ENCODE measurements around the gene DEPP1. TPM values are rescaled to one million over a fixed set of nuclear protein-coding genes. Genes with fewer than 3 reads are reported as not detected.

Gene DEPP1
- total and polyA plus RNA-seq, 10 of the 15 experiments (the other 5 are each of a cell fraction or from before 2014, with no cell fraction given), result 1.7 to 12.1 (median 7.3) TPM

DNA sequence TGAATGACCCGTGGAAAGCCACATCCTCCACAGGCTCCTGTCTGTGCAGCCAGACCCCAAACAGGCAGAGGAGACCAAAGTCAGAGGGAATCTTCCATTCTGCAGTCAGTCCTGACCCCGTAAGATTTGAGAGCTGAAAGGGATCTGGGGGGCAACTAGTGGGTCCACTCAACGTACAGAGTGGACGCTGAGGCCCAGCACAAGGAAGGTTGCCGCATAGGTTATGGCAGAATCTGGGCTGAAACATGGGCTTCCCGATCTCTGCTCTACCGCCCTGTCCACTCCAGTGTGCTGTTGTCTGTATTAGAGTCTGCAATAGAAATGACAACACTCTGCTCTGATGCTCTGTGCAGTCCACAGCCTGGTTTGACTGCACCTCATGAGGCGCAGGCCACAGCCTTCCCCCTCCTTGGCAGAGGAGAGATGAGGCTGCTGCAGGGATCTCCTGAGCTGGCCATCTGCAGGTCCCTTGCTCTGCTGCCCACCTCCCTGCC, 14.2 kb upstream of the DEPP1 start (continued):
- no peak for TF ChIP-seq SREBF2 (IDR thresholded peaks at IDR 0.05; ENCODE audit: low read length)
- TF ChIP-seq IRF4 (IDR thresholded peaks at IDR 0.05; ENCODE audit: low read depth, low read length), result no peak
- TF ChIP-seq SIX5 (IDR thresholded peaks at IDR 0.05; ENCODE audit: low read depth, low read length, severe bottlenecking), result no peak
- TF ChIP-seq, protein P1, sequence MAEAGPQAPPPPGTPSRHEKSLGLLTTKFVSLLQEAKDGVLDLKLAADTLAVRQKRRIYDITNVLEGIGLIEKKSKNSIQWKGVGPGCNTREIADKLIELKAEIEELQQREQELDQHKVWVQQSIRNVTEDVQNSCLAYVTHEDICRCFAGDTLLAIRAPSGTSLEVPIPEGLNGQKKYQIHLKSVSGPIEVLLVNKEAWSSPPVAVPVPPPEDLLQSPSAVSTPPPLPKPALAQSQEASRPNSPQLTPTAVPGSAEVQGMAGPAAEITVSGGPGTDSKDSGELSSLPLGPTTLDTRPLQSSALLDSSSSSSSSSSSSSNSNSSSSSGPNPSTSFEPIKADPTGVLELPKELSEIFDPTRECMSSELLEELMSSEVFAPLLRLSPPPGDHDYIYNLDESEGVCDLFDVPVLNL (IDR thresholded peaks at IDR 0.05; ENCODE audit: low read depth, low read length), result no peak

DNA sequence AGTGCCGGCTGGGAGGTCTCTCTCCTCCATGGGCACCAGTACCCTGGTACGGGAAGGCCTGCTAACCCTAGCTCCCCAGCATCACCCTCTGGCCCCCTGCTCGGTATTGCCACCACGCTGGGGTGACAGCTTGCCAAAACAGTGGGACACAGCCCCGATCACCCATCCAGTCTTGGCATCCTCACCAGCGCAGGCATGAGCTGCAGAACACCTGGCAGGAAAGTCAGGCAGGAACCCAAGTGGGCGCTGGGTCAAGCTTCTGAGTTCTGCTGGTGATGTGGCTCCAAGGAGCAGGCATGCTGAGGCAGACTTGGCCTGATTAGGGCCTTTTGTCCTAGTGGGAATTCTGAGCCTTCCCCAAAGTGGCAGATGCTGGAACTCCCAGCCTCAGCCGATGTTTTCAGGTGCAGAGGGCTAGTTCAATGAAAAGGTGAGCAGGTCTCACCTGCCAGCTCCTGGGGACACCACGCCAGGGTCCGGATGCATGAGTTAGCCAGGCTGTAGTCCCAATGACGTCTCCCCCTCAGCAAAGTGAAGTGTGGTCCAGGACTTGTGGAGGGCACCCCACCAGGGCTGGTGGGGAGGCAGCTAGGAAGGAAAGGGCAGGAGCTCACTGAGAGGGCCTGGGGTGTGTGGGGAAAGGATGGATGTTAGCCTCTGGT, 13.6 kb upstream of the DEPP1 start:
- Histone ChIP-seq H3K4me1 (ENCODE audit: control insufficient read depth, insufficient read depth, low read length) (peaks cover 6% of the 10 kb centered on the region), H3K9ac (ENCODE audit: control insufficient read depth, insufficient read depth, low read length) (no peak overlapping the region), H3K79me2 (ENCODE audit: control insufficient read depth, insufficient read depth, low read length) (no peaks in the 10 kb centered on the region), H4K20me1 (ENCODE audit: control insufficient read depth, insufficient read depth) (no peaks in the 10 kb centered on the region), H3K9me3 (replicated peaks; ENCODE audit: control insufficient read depth, insufficient read depth, low read length) (no peaks in the 10 kb centered on the region), H3K27me3 (replicated peaks in 1 of 2; ENCODE audit: control insufficient read depth in 2 of 2, insufficient read depth in 2 of 2, low read length in 1 of 2) (no peaks in the 10 kb centered on the region), H3K27ac (ENCODE audit: control insufficient read depth, insufficient read depth) (no peak overlapping the region), H3K36me3 (ENCODE audit: control insufficient read depth in 2 of 2, insufficient read depth in 2 of 2, low read length in 1 of 2) (peaks cover 0 to 1% of the 10 kb centered on the region in 2 experiments; a peak in 2 of 4 replicates), H2AFZ (ENCODE audit: control insufficient read depth, low read depth, low read length) (no peak overlapping the region), H3K4me3 (no peak overlapping the region), H3K4me2 (ENCODE audit: control insufficient read depth, insufficient read depth) (no peak overlapping the region)
- CTCF ChIA-PET, result interaction anchor here (0.9 to 1.0 kb wide), 2 partner anchors 9 to 11 kb away, joined by 4 read pairs; partner anchors contain the start of gene ZNF22
- ATAC-seq (no peak), FAIRE-seq (no peak), DNase-seq (ENCODE audit: low read depth, low spot score) (no peak)
- no TSS peak for BruUV-seq (replicated peaks)
- POLR2A ChIA-PET, result interaction anchor here (2.3 kb wide), 1 partner anchor 12 kb away, joined by 7 read pairs; no protein-coding TSS in a partner anchor
- RAD21 ChIA-PET (ENCODE audit: unreplicated experiment), result interaction anchor here (1.2 kb wide), 1 partner anchor 59 kb away, joined by 3 read pairs; no protein-coding TSS in a partner anchor
- intact Hi-C loops (cut with micrococcal nuclease; ENCODE audit: unreplicated experiment) (no loop called here), in situ Hi-C loops (cut with MboI) (no loop called here)
- SMC1A ChIA-PET (ENCODE audit: uncharacterized antibody, unreplicated experiment), result interaction anchor here (1.2 kb wide), 1 partner anchor 43 kb away, joined by 4 read pairs; no protein-coding TSS in a partner anchor
- 52% methylated on average over 11 of the region's 11 CpGs for WGBS (ENCODE audit: insufficient coverage, insufficient replicate concordance, low lambda C conversion rate, missing lambda C conversion rate)
- no peak for TF ChIP-seq MTA2 (IDR thresholded peaks at IDR 0.05; ENCODE audit: low read depth)
- TF ChIP-seq POU2F2 (IDR thresholded peaks at IDR 0.05; ENCODE audit: borderline replicate concordance, low read depth, low read length), result no peak
- TF ChIP-seq YBX1 (IDR thresholded peaks at IDR 0.05), result no peak
- TF ChIP-seq, protein P2, sequence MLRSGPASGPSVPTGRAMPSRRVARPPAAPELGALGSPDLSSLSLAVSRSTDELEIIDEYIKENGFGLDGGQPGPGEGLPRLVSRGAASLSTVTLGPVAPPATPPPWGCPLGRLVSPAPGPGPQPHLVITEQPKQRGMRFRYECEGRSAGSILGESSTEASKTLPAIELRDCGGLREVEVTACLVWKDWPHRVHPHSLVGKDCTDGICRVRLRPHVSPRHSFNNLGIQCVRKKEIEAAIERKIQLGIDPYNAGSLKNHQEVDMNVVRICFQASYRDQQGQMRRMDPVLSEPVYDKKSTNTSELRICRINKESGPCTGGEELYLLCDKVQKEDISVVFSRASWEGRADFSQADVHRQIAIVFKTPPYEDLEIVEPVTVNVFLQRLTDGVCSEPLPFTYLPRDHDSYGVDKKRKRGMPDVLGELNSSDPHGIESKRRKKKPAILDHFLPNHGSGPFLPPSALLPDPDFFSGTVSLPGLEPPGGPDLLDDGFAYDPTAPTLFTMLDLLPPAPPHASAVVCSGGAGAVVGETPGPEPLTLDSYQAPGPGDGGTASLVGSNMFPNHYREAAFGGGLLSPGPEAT (IDR thresholded peaks at IDR 0.05; ENCODE audit: low read depth), result no peak
- TF ChIP-seq, protein P3, sequence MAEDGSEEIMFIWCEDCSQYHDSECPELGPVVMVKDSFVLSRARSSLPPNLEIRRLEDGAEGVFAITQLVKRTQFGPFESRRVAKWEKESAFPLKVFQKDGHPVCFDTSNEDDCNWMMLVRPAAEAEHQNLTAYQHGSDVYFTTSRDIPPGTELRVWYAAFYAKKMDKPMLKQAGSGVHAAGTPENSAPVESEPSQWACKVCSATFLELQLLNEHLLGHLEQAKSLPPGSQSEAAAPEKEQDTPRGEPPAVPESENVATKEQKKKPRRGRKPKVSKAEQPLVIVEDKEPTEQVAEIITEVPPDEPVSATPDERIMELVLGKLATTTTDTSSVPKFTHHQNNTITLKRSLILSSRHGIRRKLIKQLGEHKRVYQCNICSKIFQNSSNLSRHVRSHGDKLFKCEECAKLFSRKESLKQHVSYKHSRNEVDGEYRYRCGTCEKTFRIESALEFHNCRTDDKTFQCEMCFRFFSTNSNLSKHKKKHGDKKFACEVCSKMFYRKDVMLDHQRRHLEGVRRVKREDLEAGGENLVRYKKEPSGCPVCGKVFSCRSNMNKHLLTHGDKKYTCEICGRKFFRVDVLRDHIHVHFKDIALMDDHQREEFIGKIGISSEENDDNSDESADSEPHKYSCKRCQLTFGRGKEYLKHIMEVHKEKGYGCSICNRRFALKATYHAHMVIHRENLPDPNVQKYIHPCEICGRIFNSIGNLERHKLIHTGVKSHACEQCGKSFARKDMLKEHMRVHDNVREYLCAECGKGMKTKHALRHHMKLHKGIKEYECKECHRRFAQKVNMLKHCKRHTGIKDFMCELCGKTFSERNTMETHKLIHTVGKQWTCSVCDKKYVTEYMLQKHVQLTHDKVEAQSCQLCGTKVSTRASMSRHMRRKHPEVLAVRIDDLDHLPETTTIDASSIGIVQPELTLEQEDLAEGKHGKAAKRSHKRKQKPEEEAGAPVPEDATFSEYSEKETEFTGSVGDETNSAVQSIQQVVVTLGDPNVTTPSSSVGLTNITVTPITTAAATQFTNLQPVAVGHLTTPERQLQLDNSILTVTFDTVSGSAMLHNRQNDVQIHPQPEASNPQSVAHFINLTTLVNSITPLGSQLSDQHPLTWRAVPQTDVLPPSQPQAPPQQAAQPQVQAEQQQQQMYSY (CRISPR knock-in tag; IDR thresholded peaks at IDR 0.05), result no peak
- TF ChIP-seq RAD51 (IDR thresholded peaks at IDR 0.05), result no peak
- no peak for TF ChIP-seq STAT3 (IDR thresholded peaks at IDR 0.05; ENCODE audit: low read depth, low read length)
- TF ChIP-seq EED (IDR thresholded peaks at IDR 0.05; ENCODE audit: low read depth), result no peak
- TF ChIP-seq IKZF2 (IDR thresholded peaks at IDR 0.05), result no peak
